ENCODE measurements around the gene RRH. TPM values are rescaled to one million over a fixed set of nuclear protein-coding genes. Genes with fewer than 3 reads are reported as not detected.

Gene RRH
- total and polyA plus RNA-seq, 12 donors = 0.03 TPM; not detected in 11

DNA sequence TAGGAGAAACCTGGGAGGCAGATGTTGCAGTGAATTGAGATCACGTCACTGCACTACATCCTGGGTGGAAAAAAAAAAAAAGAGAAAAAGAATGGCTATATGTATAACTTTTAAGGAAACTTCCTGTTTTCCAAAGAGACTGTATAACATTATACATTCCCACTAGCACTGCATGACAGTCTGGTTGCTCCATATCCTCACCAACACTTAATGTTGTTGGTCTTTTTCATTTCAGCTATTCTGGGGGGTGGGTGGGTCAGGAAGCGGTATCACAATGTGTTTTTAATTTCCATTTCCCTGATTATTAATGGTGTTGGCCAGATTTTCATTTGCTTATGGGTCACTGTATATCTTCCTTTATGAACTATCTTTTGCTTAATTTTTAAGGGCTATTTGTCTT, 33.5 kb downstream of the RRH start:
- intact Hi-C loops (cut with DNase I) = no loop called here
- TF ChIP-seq, protein P1, sequence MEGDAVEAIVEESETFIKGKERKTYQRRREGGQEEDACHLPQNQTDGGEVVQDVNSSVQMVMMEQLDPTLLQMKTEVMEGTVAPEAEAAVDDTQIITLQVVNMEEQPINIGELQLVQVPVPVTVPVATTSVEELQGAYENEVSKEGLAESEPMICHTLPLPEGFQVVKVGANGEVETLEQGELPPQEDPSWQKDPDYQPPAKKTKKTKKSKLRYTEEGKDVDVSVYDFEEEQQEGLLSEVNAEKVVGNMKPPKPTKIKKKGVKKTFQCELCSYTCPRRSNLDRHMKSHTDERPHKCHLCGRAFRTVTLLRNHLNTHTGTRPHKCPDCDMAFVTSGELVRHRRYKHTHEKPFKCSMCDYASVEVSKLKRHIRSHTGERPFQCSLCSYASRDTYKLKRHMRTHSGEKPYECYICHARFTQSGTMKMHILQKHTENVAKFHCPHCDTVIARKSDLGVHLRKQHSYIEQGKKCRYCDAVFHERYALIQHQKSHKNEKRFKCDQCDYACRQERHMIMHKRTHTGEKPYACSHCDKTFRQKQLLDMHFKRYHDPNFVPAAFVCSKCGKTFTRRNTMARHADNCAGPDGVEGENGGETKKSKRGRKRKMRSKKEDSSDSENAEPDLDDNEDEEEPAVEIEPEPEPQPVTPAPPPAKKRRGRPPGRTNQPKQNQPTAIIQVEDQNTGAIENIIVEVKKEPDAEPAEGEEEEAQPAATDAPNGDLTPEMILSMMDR (IDR thresholded peaks at IDR 0.05) = no peak
- no peak overlapping the region for H3K27ac ChIP-seq
- H3K4me3 ChIP-seq = no peak overlapping the region
- H3K9me3 ChIP-seq = peaks cover 0 to 32% (median 0%) of the 10 kb centered on the region in 11 donors
- DNase-seq (no peak), ATAC-seq (no peak)
- H3K27me3 ChIP-seq = no peaks in the 10 kb centered on the region
- 91 to 96% methylated on average over 2 of the region's 2 CpGs for WGBS, 2 donors
- no peaks in the 10 kb centered on the region for H3K4me1 ChIP-seq
- no peaks in the 10 kb centered on the region for H3K36me3 ChIP-seq

DNA sequence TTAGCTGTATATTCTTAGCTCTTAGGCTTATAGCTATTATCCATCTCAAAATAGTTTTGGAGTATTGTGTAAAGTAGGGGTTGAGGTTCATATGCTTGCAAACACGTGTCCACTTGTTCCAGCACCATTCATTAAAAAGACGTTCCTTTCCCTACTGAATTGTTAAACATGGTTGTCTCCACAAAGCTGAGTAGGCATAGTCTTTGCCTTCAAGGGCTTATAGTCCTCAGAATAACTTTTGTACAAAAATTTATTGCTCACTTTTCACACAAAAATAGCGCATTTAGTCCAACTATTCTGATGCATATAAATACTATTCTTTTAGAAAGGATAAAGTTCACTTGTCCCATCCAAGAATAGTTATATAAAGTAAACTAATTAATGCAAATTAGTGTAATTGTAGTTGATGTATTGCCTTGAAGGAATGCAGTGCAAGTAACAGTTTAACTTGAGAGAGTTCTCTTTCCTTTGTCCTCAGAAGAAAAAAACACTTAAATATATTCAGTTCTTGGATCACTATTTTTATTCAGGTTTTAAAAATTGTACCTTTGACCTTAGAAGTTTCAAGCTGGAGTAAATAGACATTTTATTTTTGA, 34.2 kb downstream of the RRH start:
- H3K4me3 ChIP-seq = no peak overlapping the region
- no peak overlapping the region for H3K27ac ChIP-seq
- peaks cover 0 to 32% (median 0%) of the 10 kb centered on the region in 11 donors for H3K9me3 ChIP-seq
- TF ChIP-seq, protein P1 (IDR thresholded peaks at IDR 0.05) = no peak
- H3K36me3 ChIP-seq = no peaks in the 10 kb centered on the region
- H3K27me3 ChIP-seq = no peaks in the 10 kb centered on the region
- intact Hi-C loops (cut with DNase I) = no loop called here
- WGBS, 2 donors = 86 to 91% methylated on average over 3 of the region's 3 CpGs
- DNase-seq (no peak), ATAC-seq (no peak)
- H3K4me1 ChIP-seq = no peaks in the 10 kb centered on the region

DNA sequence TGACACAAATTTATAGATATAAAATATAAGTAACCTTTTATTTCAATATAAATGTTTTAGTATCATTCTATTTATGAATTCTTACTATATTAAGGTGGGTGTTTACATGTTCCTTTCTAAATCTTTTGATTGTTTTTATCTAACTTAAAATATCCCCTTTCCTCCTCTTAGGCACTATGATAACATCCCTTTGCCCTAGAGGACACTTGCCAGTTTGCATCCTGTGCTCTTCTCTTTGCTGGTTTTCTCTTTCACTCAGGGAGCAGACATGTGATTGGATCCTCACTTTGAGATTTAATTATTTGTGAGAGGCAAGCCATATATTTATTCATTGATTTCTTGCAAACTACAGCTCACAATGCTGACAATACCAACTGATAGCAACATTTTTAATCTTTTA, 36.4 kb downstream of the RRH start:
- no peaks in the 10 kb centered on the region for H3K27me3 ChIP-seq
- DNase-seq (no peak), ATAC-seq (no peak)
- no peaks in the 10 kb centered on the region for H3K4me1 ChIP-seq
- intact Hi-C loops (cut with DNase I) = no loop called here
- H3K27ac ChIP-seq = no peak overlapping the region
- H3K4me3 ChIP-seq = no peak overlapping the region
- H3K36me3 ChIP-seq = no peaks in the 10 kb centered on the region
- peaks cover 0 to 24% (median 0%) of the 10 kb centered on the region in 11 donors for H3K9me3 ChIP-seq
- TF ChIP-seq, protein P1 (IDR thresholded peaks at IDR 0.05) = no peak

DNA sequence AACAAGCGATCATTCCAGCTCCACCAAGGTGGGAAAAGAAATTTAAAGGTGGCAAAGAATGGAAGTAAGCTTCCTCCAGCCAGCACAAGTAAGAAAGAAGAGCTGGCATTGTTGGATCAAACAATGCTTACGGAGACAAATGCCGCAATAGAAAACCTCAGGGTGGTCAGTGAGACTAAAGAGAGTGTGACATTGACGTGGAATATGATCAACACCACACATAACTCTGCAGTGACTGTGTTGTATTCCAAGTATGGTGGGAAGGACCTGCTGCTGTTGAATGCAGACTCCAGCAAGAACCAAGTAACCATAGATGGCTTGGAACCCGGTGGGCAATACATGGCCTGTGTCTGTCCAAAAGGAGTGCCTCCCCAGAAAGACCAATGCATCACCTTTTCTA, 42.3 kb downstream of the RRH start:
- Histone ChIP-seq H3K4me1 (no peaks in the 10 kb centered on the region), H3K27me3 (no peaks in the 10 kb centered on the region), H3K36me3 (no peaks in the 10 kb centered on the region), H3K9me3 (no peaks in the 10 kb centered on the region), H3K4me3 (no peak overlapping the region), H3K27ac (no peak overlapping the region)
- intact Hi-C loops (cut with DNase I) = no loop called here
- WGBS, 2 donors = 95% methylated on average over 5 of the region's 5 CpGs
- no peak for DNase-seq
- ATAC-seq = no peak
- TF ChIP-seq, protein P1 (IDR thresholded peaks at IDR 0.05) = no peak
